ENCODE measurements around the gene MSX1. TPM values are rescaled to one million over a fixed set of nuclear protein-coding genes. Genes with fewer than 3 reads are reported as not detected.
A peak's percentile ranks its signal among the peaks of the same experiment; 100 is the strongest.

Gene MSX1
- total and polyA plus RNA-seq, 2 of the 8 experiments (the other 6 are each of a cell fraction or from before 2014, with no cell fraction given), result 0.47 TPM; not detected in 1

DNA sequence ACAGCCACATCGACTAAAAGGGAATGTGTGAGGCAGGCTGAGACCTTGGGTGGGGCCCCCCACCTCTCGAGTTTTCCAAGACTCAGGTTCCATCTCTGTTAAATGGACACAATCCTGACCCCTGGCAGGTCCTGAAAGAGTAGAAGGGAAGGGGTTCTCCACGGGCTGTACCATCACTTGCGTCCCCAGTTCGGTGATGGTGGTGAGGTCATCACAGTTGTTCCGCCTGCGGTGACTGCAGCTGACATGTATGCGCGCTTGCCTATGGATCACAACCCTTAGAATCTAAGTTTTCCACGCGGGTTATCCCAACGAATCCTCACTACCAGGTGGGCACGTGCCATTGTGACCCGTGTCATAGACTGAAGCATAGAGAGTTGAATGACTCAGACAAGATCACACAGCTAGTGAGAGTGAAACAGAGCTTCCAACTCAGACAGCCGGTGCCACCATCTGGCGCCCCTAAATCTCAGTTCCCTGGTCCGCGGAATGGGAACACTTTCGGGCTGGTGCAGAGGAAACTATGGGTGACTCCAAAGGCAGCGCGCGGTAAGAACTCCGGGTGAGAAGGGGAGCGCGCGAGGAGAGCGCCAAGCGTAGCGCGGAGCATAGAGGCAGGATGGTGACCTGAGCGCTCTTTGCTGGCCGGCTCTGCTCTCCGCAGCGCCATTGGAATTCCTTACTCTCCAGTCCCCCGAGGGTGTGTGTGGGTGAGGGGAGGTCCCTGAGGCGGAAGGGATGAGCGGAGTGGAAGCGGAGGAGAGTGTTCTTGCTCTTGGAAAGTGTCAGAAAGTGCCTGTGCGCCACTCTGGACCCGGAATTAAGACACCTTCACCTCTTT lies 10.5 kb downstream of the MSX1 start:
- H2BK120ac ChIP-seq (replicated peaks; ENCODE audit: low read depth, low read length), result no peak overlapping the region
- peaks cover 97 to 100% (median 100%) of the 10 kb centered on the region in 4 experiments for H3K27me3 ChIP-seq (replicated peaks in 1 of 4; ENCODE audit: control insufficient read depth in 3 of 4, extremely low read depth in 1 of 4, insufficient read depth in 3 of 4, low read length in 3 of 4)
- H3K23ac ChIP-seq (ENCODE audit: insufficient read length), result no peak overlapping the region
- 0 out of 2 replicates have a peak overlapping the region, but pooled peaks have one; percentile 55 for H2BK12ac ChIP-seq (ENCODE audit: low read depth, low read length)
- H3K4me1 ChIP-seq (replicated peaks in 1 of 4; ENCODE audit: control insufficient read depth in 3 of 4, insufficient read depth in 4 of 4, low read length in 3 of 4), result peaks cover 0 to 34% (median 21%) of the 10 kb centered on the region in 4 experiments; a peak in 6 of 7 replicates
- no peaks in the 10 kb centered on the region for H3K9me3 ChIP-seq (ENCODE audit: insufficient read depth in 2 of 2, low read depth in 1 of 2, low read length in 1 of 2)
- peak overlapping the region in 1 of 4 experiments; percentile 38; a peak in 2 of 8 replicates for H3K4me3 ChIP-seq (ENCODE audit: extremely low read depth in 1 of 4, insufficient read depth in 2 of 4, low read depth in 3 of 4, low read length in 4 of 4)
- H2BK20ac ChIP-seq (ENCODE audit: low read length), result no peak overlapping the region
- peaks cover 19 to 56% of the 10 kb centered on the region in 2 experiments for H4K20me1 ChIP-seq (replicated peaks in 1 of 2; ENCODE audit: control insufficient read depth in 1 of 2, insufficient read depth in 2 of 2, low read length in 2 of 2)
- no peak overlapping the region for H3K14ac ChIP-seq (ENCODE audit: insufficient read length)
- no peak overlapping the region for H4K91ac ChIP-seq (replicated peaks; ENCODE audit: insufficient read length, low read length)
- H3K79me2 ChIP-seq (ENCODE audit: control insufficient read depth in 1 of 2, insufficient read depth in 2 of 2, low read length in 2 of 2), result no peaks in the 10 kb centered on the region
- H2AK5ac ChIP-seq (ENCODE audit: low read depth, low read length), result no peak overlapping the region
- H3K79me1 ChIP-seq (ENCODE audit: low read depth, low read length), result no peaks in the 10 kb centered on the region
- no peak overlapping the region for H3K27ac ChIP-seq (ENCODE audit: low read depth, low read length)
- no peak overlapping the region for H3K9ac ChIP-seq (replicated peaks in 1 of 4; ENCODE audit: extremely low read depth in 1 of 4, low read depth in 3 of 4, low read length in 3 of 4)
- ChIA-PET CTCF (ENCODE audit: partially characterized antibody) (interaction anchor here (0.5 to 1.6 kb wide), 6 partner anchors 9 to 382 kb away, joined by 3 read pairs; no protein-coding TSS in a partner anchor), POLR2A (ENCODE audit: partially characterized antibody) (interaction anchor here (0.8 to 0.9 kb wide), 2 partner anchors 14 to 17 kb away, joined by 3 read pairs; no protein-coding TSS in a partner anchor)
- no peak overlapping the region for H3K4ac ChIP-seq (replicated peaks; ENCODE audit: insufficient read length, low read depth, low read length)
- no peak overlapping the region for H3K18ac ChIP-seq (ENCODE audit: extremely low read depth, low read length)
- peaks cover 8% of the 10 kb centered on the region; the same call in 1 of the 2 replicates for H3K23me2 ChIP-seq (ENCODE audit: low read depth, low read length)
- peak; percentile 59 for TF ChIP-seq EZH2 (IDR thresholded peaks at IDR 0.05; ENCODE audit: low read depth, low read length, severe bottlenecking)
- TF ChIP-seq CBX8 (IDR thresholded peaks at IDR 0.05; ENCODE audit: borderline replicate concordance, low read depth, low read length), result no peak; the same call in 1 of the 2 replicates
- TF ChIP-seq RXRA (IDR thresholded peaks at IDR 0.05; ENCODE audit: insufficient read depth, low read depth, low read length), result no peak
- TF ChIP-seq SUZ12 (IDR thresholded peaks at IDR 0.05; ENCODE audit: low read length), result peak; percentile 40
- peak; percentile 100 for TF ChIP-seq CTBP2 (IDR thresholded peaks at IDR 0.05; ENCODE audit: borderline replicate concordance, insufficient read depth, insufficient read length, low read length)
- TF ChIP-seq TEAD4 (IDR thresholded peaks at IDR 0.05; ENCODE audit: low read depth, low read length), result peak; percentile 50; the same call in 1 of the 2 replicates
- 0 out of 2 replicates have a peak, but pooled peaks have one; percentile 21 for TF ChIP-seq SP1 (IDR thresholded peaks at IDR 0.05; ENCODE audit: low read depth, low read length)
- no peak for TF ChIP-seq NRF1 (IDR thresholded peaks at IDR 0.05; ENCODE audit: low read depth, low read length)
- peak; percentile 43 for TF ChIP-seq ASH2L (IDR thresholded peaks at IDR 0.05; ENCODE audit: low read length)
- no peak overlapping the region for H4K8ac ChIP-seq (ENCODE audit: extremely low read depth, insufficient read depth, low read length)
- H3K56ac ChIP-seq (replicated peaks; ENCODE audit: insufficient read length, low read depth, low read length), result no peak overlapping the region
- WGBS, 2 experiments (ENCODE audit: extremely low coverage in 1 of 2, insufficient coverage in 1 of 2, insufficient read length in 1 of 2, insufficient replicate concordance in 2 of 2, low coverage in 1 of 2, low lambda C conversion rate in 2 of 2, missing lambda C conversion rate in 1 of 2), result 5% methylated on average over 40 of the region's 40 CpGs; no CpG with 5 or more reads in 1 of the 2 experiments
- H3K4me2 ChIP-seq (ENCODE audit: insufficient read depth in 1 of 2, low read depth in 2 of 2, low read length in 2 of 2), result peak overlapping the region; percentile 33 to 62
- no peak overlapping the region for H4K5ac ChIP-seq (ENCODE audit: insufficient read length, low read depth, low read length)
- H3K36me3 ChIP-seq (ENCODE audit: control insufficient read depth in 2 of 4, insufficient read depth in 4 of 4, low read length in 3 of 4), result no peaks in the 10 kb centered on the region; a peak in 1 of 8 replicates
- H2AFZ ChIP-seq (ENCODE audit: low read length), result no peak overlapping the region
- H2BK5ac ChIP-seq (ENCODE audit: low read depth, low read length), result no peak overlapping the region
- H2BK15ac ChIP-seq (ENCODE audit: low read length), result no peak overlapping the region; the same call in 1 of the 2 replicates
- FAIRE-seq (no peak), DNase-seq (ENCODE audit: low read depth in 1 of 2, low spot score in 2 of 2) (peak in 1 of 2 experiments; percentile 58)
